Measurements from ENCODE around the gene ZMYND12. TPM values are rescaled to one million over a fixed set of nuclear protein-coding genes. Genes with fewer than 3 reads are reported as not detected.

Gene ZMYND12
- total RNA-seq, 8 experiments from 2014 or later: 0.71 to 3.5 (median 1.5) TPM; not detected in 1

Other genes with a start within 250 kb of the ZMYND12 start
- 10 to 100 TPM; 17.8 to 42.4 (median 32.2) TPM for gene FOXJ3, start 120.8 kb downstream of the ZMYND12 start, total RNA-seq
- gene RIMKLA, start 75.2 kb downstream of the ZMYND12 start, total RNA-seq: 1 to 10 TPM in 5 of 8 experiments, under 1 TPM in 3; 0.14 to 8.6 (median 7.0) TPM
- 10 to 100 TPM; 35.4 to 58.6 (median 52.3) TPM for gene PPCS, start 521 bp upstream of the ZMYND12 start, total RNA-seq
- 10 to 100 TPM in 4 of 8 experiments, 1 to 10 TPM in 4; 1.7 to 33.4 (median 10.9) TPM for gene CCDC30, start 7.3 kb upstream of the ZMYND12 start, total RNA-seq
- gene PPIH, start 202.4 kb upstream of the ZMYND12 start, total RNA-seq: 10 to 100 TPM; 26.7 to 87.0 (median 59.4) TPM
- gene YBX1, start 226.4 kb upstream of the ZMYND12 start, total RNA-seq: 1,000 to 10,000 TPM in 5 of 8 experiments, 100 to 1,000 TPM in 3; 743 to 1,979 (median 1,431) TPM

Measured in motor neuron (in vitro differentiated cells).